ENCODE data around the gene ZBTB20. TPM values are rescaled to one million over a fixed set of nuclear protein-coding genes. Genes with fewer than 3 reads are reported as not detected.

ZBTB20 gene
- polyA plus RNA-seq, 3 donors = 1.3 to 3.2 (median 2.0) TPM

GRCh38 chr3:115165266-115165665, 18.2 kb upstream of the ZBTB20 start:
- H3K4me1 ChIP-seq (ENCODE audit: control insufficient read depth in 1 of 2, insufficient read depth in 2 of 2, low read length in 2 of 2) = no peaks in the 10 kb centered on the region
- no peaks in the 10 kb centered on the region for H4K20me1 ChIP-seq (ENCODE audit: insufficient read depth, low read length)
- Mint-ChIP-seq H3K36me3 (no peaks in the 10 kb centered on the region), H3K9me3 (peaks cover 0 to 2% (median 0%) of the 10 kb centered on the region in 7 donors), H3K4me1 (no peaks in the 10 kb centered on the region), H3K27ac (no peak overlapping the region), H3K4me3 (no peak overlapping the region), H3K27me3 (ENCODE audit: low read depth in 3 of 3) (no peaks in the 10 kb centered on the region)
- no peak for TF ChIP-seq CTCF (IDR thresholded peaks at IDR 0.05)
- H2AFZ ChIP-seq (ENCODE audit: insufficient read depth, low read depth, low read length, poor library complexity, severe bottlenecking) = no peak overlapping the region
- 100% methylated on average over 2 of the region's 2 CpGs for WGBS (ENCODE audit: insufficient coverage)
- H3K36me3 ChIP-seq (replicated peaks in 1 of 2; ENCODE audit: control insufficient read depth in 1 of 2, insufficient read depth in 2 of 2, low read length in 2 of 2) = no peaks in the 10 kb centered on the region
- H3K4me2 ChIP-seq (replicated peaks; ENCODE audit: extremely low read depth, low read length, poor library complexity, severe bottlenecking) = no peak overlapping the region
- no peak overlapping the region for H3K4me3 ChIP-seq (replicated peaks in 1 of 3; ENCODE audit: low read depth in 2 of 3, low read length in 3 of 3)
- no peaks in the 10 kb centered on the region for H3K27me3 ChIP-seq (ENCODE audit: control insufficient read depth in 2 of 2, insufficient read depth in 2 of 2, low read length in 2 of 2)
- no peaks in the 10 kb centered on the region for H3K9me3 ChIP-seq (replicated peaks in 1 of 2; ENCODE audit: control insufficient read depth in 1 of 2, insufficient read depth in 1 of 2, low read length in 2 of 2)
- intact Hi-C loops (cut with micrococcal nuclease) = no loop called here
- H3K27ac ChIP-seq (ENCODE audit: low read depth in 1 of 2, low read length in 2 of 2) = no peak overlapping the region
- DNase-seq = no peak
- H3K79me2 ChIP-seq (ENCODE audit: insufficient read depth, low read length) = no peaks in the 10 kb centered on the region
- H3K9ac ChIP-seq (ENCODE audit: insufficient read depth, low read length, poor library complexity, severe bottlenecking) = no peak overlapping the region

- no peak overlapping the region for H3K27ac Mint-ChIP-seq
- intact Hi-C loops (cut with micrococcal nuclease) = no loop called here
- H3K36me3 ChIP-seq (replicated peaks in 1 of 2; ENCODE audit: control insufficient read depth in 1 of 2, insufficient read depth in 2 of 2, low read length in 2 of 2) = no peaks in the 10 kb centered on the region
- no peak for DNase-seq
- no peak overlapping the region for H3K27ac ChIP-seq (ENCODE audit: low read depth in 1 of 2, low read length in 2 of 2)
- no peaks in the 10 kb centered on the region for H3K36me3 Mint-ChIP-seq
- no peak overlapping the region for H3K4me2 ChIP-seq (replicated peaks; ENCODE audit: extremely low read depth, low read length, poor library complexity, severe bottlenecking)
- no peaks in the 10 kb centered on the region for H3K9me3 ChIP-seq (replicated peaks in 1 of 2; ENCODE audit: control insufficient read depth in 1 of 2, insufficient read depth in 1 of 2, low read length in 2 of 2)
- no peak for TF ChIP-seq CTCF (IDR thresholded peaks at IDR 0.05)
- no peaks in the 10 kb centered on the region for H3K27me3 Mint-ChIP-seq (ENCODE audit: low read depth in 3 of 3)
- no peaks in the 10 kb centered on the region for H3K27me3 ChIP-seq (ENCODE audit: control insufficient read depth in 2 of 2, insufficient read depth in 2 of 2, low read length in 2 of 2)
- H3K4me3 Mint-ChIP-seq = no peak overlapping the region
- H4K20me1 ChIP-seq (ENCODE audit: insufficient read depth, low read length) = no peaks in the 10 kb centered on the region
- H3K79me2 ChIP-seq (ENCODE audit: insufficient read depth, low read length) = no peaks in the 10 kb centered on the region
- H3K4me1 ChIP-seq (ENCODE audit: control insufficient read depth in 1 of 2, insufficient read depth in 2 of 2, low read length in 2 of 2) = no peaks in the 10 kb centered on the region
- WGBS (ENCODE audit: insufficient coverage) = no CpG with 5 or more reads among the region's 3 CpGs
- no peaks in the 10 kb centered on the region for H3K4me1 Mint-ChIP-seq
- H2AFZ ChIP-seq (ENCODE audit: insufficient read depth, low read depth, low read length, poor library complexity, severe bottlenecking) = no peak overlapping the region
- H3K9ac ChIP-seq (ENCODE audit: insufficient read depth, low read length, poor library complexity, severe bottlenecking) = no peak overlapping the region
- no peak overlapping the region for H3K4me3 ChIP-seq (replicated peaks in 1 of 3; ENCODE audit: low read depth in 2 of 3, low read length in 3 of 3)
- H3K9me3 Mint-ChIP-seq = peaks cover 0 to 2% (median 0%) of the 10 kb centered on the region in 7 donors
These were observed 17.5 kb upstream of the ZBTB20 start for GRCh38 chr3:115164374-115165221.

Measured in CD14-positive monocyte (primary cell).